A549 (cell line): Measurements from ENCODE around the gene SBK3. TPM values are rescaled to one million over a fixed set of nuclear protein-coding genes. Genes with fewer than 3 reads are reported as not detected.

Experiments used
- ATAC-seq, 2 experiments: fragments of 200-7000 bp in 1 of 2; fragments of >200 bp in 1 of 2; cut with Nextera tagmentation in 1 of 2; cut with Tn5 transposase in 1 of 2; 3 replicates each; pipeline versions ENCODE4 v1.8.0 to v1.9.1; 2018 to 2020; ENCODE audit warnings: mild to moderate bottlenecking in 1 of 2, moderate library complexity in 1 of 2
- CTCF ChIA-PET: fragments of 300-600 bp; sonication (Branson Sonifier 250); formaldehyde crosslinking; extraction: SDS; loops from one replicate; lab custom pipeline; 2021; ENCODE audit warnings: antibody characterized with exemption, inconsistent platforms; lab: Yijun Ruan, JAX
- POLR2A ChIA-PET: fragments of 350-600 bp; formaldehyde crosslinking; extraction: SDS; loops from one replicate; lab custom pipeline; 2021; ENCODE audit warnings: antibody characterized with exemption, inconsistent platforms; lab: Yijun Ruan, JAX
- DNase-seq, 2 experiments: peaks; one replicate each; pipeline versions ENCODE4 v3.0.0 to v3.0.0-alpha.2; 2011 to 2016; ENCODE audit warnings: low read depth in 1 of 2, low spot score in 1 of 2
- FAIRE-seq: peaks from 2 replicates; lab custom pipeline; 2011; peaks lifted over from hg19 to GRCh38; lab: Jason Lieb, UNC
- H3K27ac ChIP-seq, 2 experiments: fragments of >200 bp; sonication (Bioruptor Twin); formaldehyde crosslinking; 3 replicates each; pipeline ENCODE4 v1.5.1; 2016 to 2017
- H3K4me1 ChIP-seq: fragments of >200 bp; sonication (Bioruptor Twin); formaldehyde crosslinking; 3 replicates; pipeline ENCODE4 v1.6.1; 2016
- H3K4me2 ChIP-seq: fragments of >200 bp; sonication (Bioruptor Twin); formaldehyde crosslinking; 3 replicates; pipeline ENCODE4 v1.6.1; 2016
- H3K4me3 ChIP-seq: fragments of >200 bp; sonication (Bioruptor Twin); formaldehyde crosslinking; 3 replicates; pipeline ENCODE4 v1.5.1; 2016
- H3K9me3 ChIP-seq: fragments of >200 bp; sonication (Bioruptor Twin); formaldehyde crosslinking; 3 replicates; pipeline ENCODE4 v1.6.1; 2016
- ATOH8 ChIP-seq: fragments of 250-450 bp; sonication (Bioruptor Pico); IDR thresholded peaks from 2 replicates; pipeline ENCODE4 v1.5.0; 2020; ENCODE audit warnings: low read depth, mild to moderate bottlenecking, moderate library complexity
- BCL3 ChIP-seq: fragments of >200 bp; sonication (Bioruptor Twin); formaldehyde crosslinking; IDR thresholded peaks from 3 replicates; pipeline ENCODE4 v1.6.1; 2016
- BHLHE40 ChIP-seq: IDR thresholded peaks from 2 replicates; pipeline ENCODE4 v1.6.1; 2012; ENCODE audit warnings: low read depth, low read length, inconsistent platforms
- CBX2 ChIP-seq: fragments of 200-600 bp; sonication (generic); IDR thresholded peaks from 2 replicates; pipeline ENCODE4 v1.6.1; 2016; ENCODE audit warnings: low read depth, mild to moderate bottlenecking, borderline replicate concordance
- CBX8 ChIP-seq: fragments of 200-600 bp; sonication (generic); IDR thresholded peaks from 2 replicates; pipeline ENCODE4 v1.6.1; 2016
- CEBPB ChIP-seq, 2 experiments: fragments of >200 bp in 1 of 2; sonication (Bioruptor Twin) in 1 of 2; formaldehyde crosslinking in 1 of 2; IDR thresholded peaks; 2 replicates each; pipeline ENCODE4 v1.6.1; 2012 to 2016
- CHD4 ChIP-seq: fragments of 200-600 bp; sonication (generic); IDR thresholded peaks from 2 replicates; pipeline ENCODE4 v1.6.1; 2016; ENCODE audit warnings: antibody characterized with exemption, mild to moderate bottlenecking, borderline replicate concordance
- E2F6 ChIP-seq: IDR thresholded peaks from 2 replicates; pipeline ENCODE4 v1.6.1; 2012; ENCODE audit warnings: low read depth, borderline replicate concordance
- EHMT2 ChIP-seq: fragments of 200-600 bp; sonication (generic); IDR thresholded peaks from 2 replicates; pipeline ENCODE4 v1.6.1; 2016; ENCODE audit warnings: antibody characterized with exemption, low read depth, mild to moderate bottlenecking, moderate library complexity
- ESRRA ChIP-seq: fragments of 150-350 bp; IDR thresholded peaks from 2 replicates; pipeline ENCODE4 v1.6.1; 2014; ENCODE audit warnings: mild to moderate bottlenecking, low read length, borderline replicate concordance
- FOSB ChIP-seq: fragments of 250-450 bp; sonication (Bioruptor Pico); IDR thresholded peaks from 2 replicates; pipeline ENCODE4 v1.5.0; 2020; ENCODE audit warnings: mild to moderate bottlenecking, moderate library complexity
- FOSL2 ChIP-seq, 2 experiments: fragments of 450-650 bp in 1 of 2; fragments of >200 bp in 1 of 2; sonication (Bioruptor Twin) in 1 of 2; formaldehyde crosslinking; IDR thresholded peaks; 2 replicates each; pipeline versions ENCODE4 v1.5.0 to v1.6.1; 2016 to 2020; ENCODE audit warnings: mild to moderate bottlenecking in 1 of 2, moderate library complexity in 1 of 2
- GATA3 ChIP-seq: IDR thresholded peaks from 2 replicates; pipeline ENCODE4 v1.6.1; 2012; ENCODE audit warnings: borderline replicate concordance
- HOXB5 ChIP-seq: fragments of 250-450 bp; sonication (Bioruptor Pico); IDR thresholded peaks from 2 replicates; pipeline ENCODE4 v1.5.0; 2020; ENCODE audit warnings: mild to moderate bottlenecking, moderate library complexity
- KDM5A ChIP-seq: fragments of 200-600 bp; sonication (generic); IDR thresholded peaks from 2 replicates; pipeline ENCODE4 v1.6.1; 2016; ENCODE audit warnings: antibody characterized with exemption, mild to moderate bottlenecking
- MAZ ChIP-seq: fragments of 150-350 bp; IDR thresholded peaks from 2 replicates; pipeline ENCODE4 v1.6.1; 2014; ENCODE audit warnings: antibody characterized with exemption, low read depth, low read length, borderline replicate concordance
- NFE2L2 ChIP-seq: fragments of 150-350 bp; conservative IDR thresholded peaks from 2 replicates; pipeline ENCODE4 v1.6.1; 2014; ENCODE audit warnings: low read length
- PHF8 ChIP-seq: fragments of 200-600 bp; sonication (generic); IDR thresholded peaks from 2 replicates; pipeline ENCODE4 v1.6.1; 2016; ENCODE audit warnings: low read depth, mild to moderate bottlenecking, antibody characterized with exemption, moderate library complexity, borderline replicate concordance
- POLR2A ChIP-seq: IDR thresholded peaks from 2 replicates; pipeline ENCODE4 v1.6.1; 2012; ENCODE audit warnings: mild to moderate bottlenecking, low read length
- RARB ChIP-seq: fragments of 250-450 bp; sonication (Bioruptor Pico); IDR thresholded peaks from 2 replicates; pipeline ENCODE4 v1.8.0; 2021; ENCODE audit warnings: mild to moderate bottlenecking, moderate library complexity
- RCOR1 ChIP-seq: fragments of 150-350 bp; IDR thresholded peaks from 2 replicates; pipeline ENCODE4 v1.6.1; 2014; ENCODE audit warnings: antibody characterized with exemption, low read length, low read depth
- RNF2 ChIP-seq: fragments of 200-600 bp; sonication (generic); IDR thresholded peaks from 2 replicates; pipeline ENCODE4 v1.6.1; 2016; ENCODE audit warnings: low read depth, mild to moderate bottlenecking, antibody characterized with exemption, moderate library complexity, borderline replicate concordance
- SMC3 ChIP-seq: fragments of >200 bp; sonication (Bioruptor Twin); formaldehyde crosslinking; IDR thresholded peaks from 3 replicates; pipeline ENCODE4 v1.6.1; 2018; ENCODE audit warnings: inconsistent platforms
- ZSCAN20 ChIP-seq: fragments of 250-450 bp; sonication (Bioruptor Pico); IDR thresholded peaks from 2 replicates; pipeline ENCODE4 v1.8.0; 2022; ENCODE audit warnings: mild to moderate bottlenecking, moderate library complexity
- WGBS: methylation state at CpG from one replicate; pipeline ENCODE4 v1.1.6; 2017; ENCODE audit errors: missing lambda C conversion rate; 5-methylcytosine and 5-hydroxymethylcytosine counted together
- polyA plus RNA-seq, 4 experiments: library from polyadenylated mRNA; depleted of rRNA in 3 of 4; stranded (reverse); fragments of >200 nt; fragmentation: RNase III in 1 of 4; extraction: RNeasy Plus Mini Kit Qiagen cat#74134 plus additional on column Dnase treatment in 1 of 4; gene quantifications; 2 replicates in 3 of 4; 3 replicates in 1 of 4; pipeline ENCODE4 v1.2.3, GENCODE V29; 2011 to 2017

The SBK3 gene
- polyA plus RNA-seq, 2 of the 4 experiments (the other 2 are of a cell fraction): 1.1 TPM

- Histone ChIP-seq H3K4me2 (no peak overlapping the region), H3K4me3 (no peak overlapping the region), H3K27ac (no peak overlapping the region), H3K9me3 (no peaks in the 10 kb centered on the region), H3K4me1 (peaks cover 19% of the 10 kb centered on the region; the same call in 2 of the 3 replicates)
- WGBS: 73% methylated on average over 11 of the region's 11 CpGs
- ChIA-PET POLR2A (no interaction called here), CTCF (interaction anchor here (0.8 to 17.3 kb wide), 6 partner anchors 8 to 136 kb away, joined by 5 to 219 read pairs (median 24); no protein-coding TSS in a partner anchor)
- TF ChIP-seq PHF8 (no peak), GATA3 (no peak), BHLHE40 (no peak), EHMT2 (no peak), RARB (CRISPR knock-in tag) (no peak), SMC3 (no peak), NFE2L2 (no peak), ZSCAN20 (CRISPR knock-in tag) (no peak), E2F6 (no peak), CBX8 (no peak), CBX2 (no peak), FOSB (no peak), CEBPB (IDR thresholded peaks at IDR 0.05) (no peak)
- FAIRE-seq (no peak), DNase-seq (no peak), ATAC-seq (no peak)
Measured at GRCh38 chr19:55495646-55496349, 49.5 kb downstream of the SBK3 start.

- no peak for ATAC-seq
- CTCF ChIA-PET: interaction anchor here (1.0 to 17.3 kb wide), 8 partner anchors 9 to 353 kb away, joined by 3 to 219 read pairs (median 10); partner anchors contain the start of gene ZNF865
- POLR2A ChIA-PET: interaction anchor here (1.1 kb wide), 1 partner anchor 10 kb away, joined by 3 read pairs; no protein-coding TSS in a partner anchor
Measured at GRCh38 chr19:55494172-55494761, 51.1 kb downstream of the SBK3 start.

More at GRCh38 chr19:55494172-55494761, 51.1 kb downstream of the SBK3 start:
- 71% methylated on average over 22 of the region's 22 CpGs for WGBS
- Histone ChIP-seq H3K4me1 (peaks cover 26% of the 10 kb centered on the region; the same call in 2 of the 3 replicates), H3K4me3 (no peak overlapping the region), H3K9me3 (no peaks in the 10 kb centered on the region), H3K27ac (no peak overlapping the region), H3K4me2 (no peak overlapping the region)
- DNase-seq (no peak), FAIRE-seq (no peak)
- TF ChIP-seq MAZ (no peak), SMC3 (no peak), CHD4 (no peak), HOXB5 (no peak), KDM5A (no peak), GATA3 (no peak), ATOH8 (no peak), ZSCAN20 (CRISPR knock-in tag) (no peak), RNF2 (no peak), POLR2A (no peak), ESRRA (no peak), FOSL2 (IDR thresholded peaks at IDR 0.05) (no peak), FOSL2 (CRISPR knock-in tag; IDR thresholded peaks at IDR 0.05) (no peak), CEBPB (IDR thresholded peaks at IDR 0.05) (no peak), BCL3 (no peak), RCOR1 (no peak)
